HG02884 (cell line): Measurements from ENCODE around the gene ZNF335.
"Not testable (repeated sequence)": the region's sequence is repeated elsewhere in the genome, so short reads cannot be mapped to it uniquely, and the experiment has no call there.

Experiments used
- ATAC-seq: cut with Tn5 transposase; IDR thresholded peaks from one replicate; pipeline ENCODE4 v1.9.1; 2021; ENCODE audit warnings: mild to moderate bottlenecking, moderate library complexity; ENCODE audit not compliant: unreplicated experiment

ZNF335 gene

DNA sequence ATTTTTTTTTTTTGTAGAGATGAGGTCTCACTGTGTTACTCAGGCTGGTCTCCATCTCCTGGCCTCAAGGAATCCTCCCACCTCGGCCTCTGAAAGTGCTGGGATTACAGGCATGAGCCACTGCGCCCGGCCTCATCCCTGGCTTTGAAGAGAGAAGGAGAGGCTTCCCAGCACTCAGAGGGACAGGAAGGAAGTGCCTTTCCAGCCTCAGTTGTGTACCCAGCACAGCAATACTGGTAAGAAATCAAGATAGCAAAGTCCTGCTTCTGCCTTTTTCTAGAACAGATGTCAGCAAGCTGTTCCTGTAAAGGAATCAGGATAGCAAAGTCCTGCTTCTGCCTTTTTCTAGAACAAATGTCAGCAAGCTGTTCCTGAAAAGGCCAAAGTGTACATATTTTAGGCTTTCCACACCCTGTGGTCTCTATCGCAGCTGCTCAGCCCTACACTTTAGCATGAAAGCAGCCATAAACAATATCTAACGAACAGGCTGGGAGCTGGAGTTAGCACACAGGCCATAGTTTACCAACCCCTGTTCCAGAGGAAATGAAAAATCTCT, 53.7 kb downstream of the ZNF335 start:
- ATAC-seq = no peak

DNA sequence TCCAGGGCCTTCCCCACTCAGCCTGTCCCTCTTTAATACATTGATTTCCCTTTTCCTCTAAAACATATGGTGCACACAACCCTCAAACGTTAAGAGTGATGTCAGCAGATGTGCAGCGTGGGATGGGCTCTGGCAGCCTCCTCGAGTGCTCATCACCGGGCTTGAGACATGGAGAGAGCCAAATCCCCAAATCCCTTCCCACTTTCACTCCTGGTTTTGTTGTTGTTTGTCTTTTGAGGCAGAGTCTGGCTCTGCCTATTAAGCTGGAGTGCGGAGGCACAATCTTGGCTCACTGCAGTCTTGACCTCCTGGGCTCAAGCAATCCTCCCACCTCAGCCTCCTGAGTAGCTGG, 54.2 kb downstream of the ZNF335 start:
- ATAC-seq = no peak

DNA sequence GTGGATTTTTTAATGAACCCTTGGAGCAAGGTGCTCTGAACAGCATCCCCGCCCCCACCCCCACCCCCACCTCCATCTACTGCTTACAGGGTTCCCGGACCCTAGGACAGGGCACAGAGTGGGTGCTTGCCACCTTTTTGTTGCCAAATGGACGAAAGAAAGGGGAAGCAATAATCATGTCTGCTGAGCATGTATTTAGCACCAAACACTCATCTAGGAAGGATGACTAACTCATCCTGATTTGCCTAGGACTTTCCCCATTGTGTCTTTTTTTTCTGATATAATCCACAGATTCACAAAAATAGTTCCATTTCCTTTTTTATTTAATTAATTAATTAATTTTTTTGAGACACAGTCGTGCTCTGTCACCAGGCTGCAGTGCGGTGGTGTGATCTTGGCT, 58.9 kb downstream of the ZNF335 start:
- no peak for ATAC-seq

DNA sequence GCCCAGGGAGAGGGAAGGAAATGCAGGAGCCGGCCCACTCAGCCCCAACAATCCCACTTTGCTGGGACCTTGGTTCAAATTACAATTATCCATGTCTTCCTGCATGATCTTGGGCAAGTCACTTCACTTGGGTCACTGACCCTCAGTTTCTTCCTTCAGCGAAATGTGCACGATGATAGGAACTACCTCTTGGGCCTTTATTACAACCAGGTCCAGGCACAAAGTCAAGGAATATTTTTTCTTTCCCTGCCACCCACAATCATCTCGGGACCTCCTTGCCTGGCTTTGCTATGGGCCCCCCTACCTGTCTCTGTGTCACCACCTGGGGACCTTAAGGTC, 59.7 kb downstream of the ZNF335 start:
- ATAC-seq = no peak

DNA sequence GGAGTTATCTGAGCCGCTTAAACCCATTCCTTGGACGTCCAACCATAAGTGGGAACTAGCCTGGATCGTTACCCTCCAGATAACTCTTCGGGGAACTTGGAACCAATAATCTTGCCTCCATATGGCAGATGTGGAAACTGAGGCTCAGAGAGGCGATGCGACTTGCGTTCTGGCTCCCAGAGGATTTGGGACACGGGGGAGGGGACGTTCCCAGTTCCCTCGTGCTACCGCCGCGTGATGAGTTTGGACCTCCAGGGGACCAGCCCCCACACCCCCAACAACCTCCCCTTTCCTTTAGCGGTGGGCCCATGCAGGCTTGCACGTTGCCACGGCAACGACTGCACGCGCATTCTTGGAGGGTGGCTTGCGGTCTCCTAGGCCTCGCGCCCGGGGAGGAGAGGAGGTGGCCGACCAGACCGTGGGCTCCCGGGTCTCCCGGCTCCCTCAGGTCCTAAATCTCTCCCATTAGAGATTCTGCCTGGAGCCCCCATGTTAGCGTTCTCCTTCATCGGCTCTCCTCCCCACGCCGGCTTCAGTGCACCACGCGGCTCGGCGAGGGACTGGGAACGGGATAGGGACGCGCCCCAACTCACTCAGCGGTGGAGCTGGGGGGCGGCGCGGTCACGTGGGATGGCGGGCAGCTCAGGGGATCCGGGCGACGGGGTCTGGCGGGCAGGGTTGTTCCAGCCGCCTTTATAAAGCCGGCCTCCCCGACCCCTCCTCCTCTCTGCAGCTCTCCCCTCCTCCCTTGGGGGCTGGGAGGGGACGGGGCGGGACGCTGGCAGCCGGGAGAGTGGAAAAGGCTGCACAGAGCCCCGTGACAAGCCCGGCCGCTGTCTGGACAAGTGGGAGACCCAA, 60.3 kb downstream of the ZNF335 start, which contains the start of gene PLTP:
Gene PLTP, minus strand, starts transcription at position 670 of the 858 bp plus-strand sequence. CDS start 703 bp downstream, outside the sequence.
- no peak for ATAC-seq

DNA sequence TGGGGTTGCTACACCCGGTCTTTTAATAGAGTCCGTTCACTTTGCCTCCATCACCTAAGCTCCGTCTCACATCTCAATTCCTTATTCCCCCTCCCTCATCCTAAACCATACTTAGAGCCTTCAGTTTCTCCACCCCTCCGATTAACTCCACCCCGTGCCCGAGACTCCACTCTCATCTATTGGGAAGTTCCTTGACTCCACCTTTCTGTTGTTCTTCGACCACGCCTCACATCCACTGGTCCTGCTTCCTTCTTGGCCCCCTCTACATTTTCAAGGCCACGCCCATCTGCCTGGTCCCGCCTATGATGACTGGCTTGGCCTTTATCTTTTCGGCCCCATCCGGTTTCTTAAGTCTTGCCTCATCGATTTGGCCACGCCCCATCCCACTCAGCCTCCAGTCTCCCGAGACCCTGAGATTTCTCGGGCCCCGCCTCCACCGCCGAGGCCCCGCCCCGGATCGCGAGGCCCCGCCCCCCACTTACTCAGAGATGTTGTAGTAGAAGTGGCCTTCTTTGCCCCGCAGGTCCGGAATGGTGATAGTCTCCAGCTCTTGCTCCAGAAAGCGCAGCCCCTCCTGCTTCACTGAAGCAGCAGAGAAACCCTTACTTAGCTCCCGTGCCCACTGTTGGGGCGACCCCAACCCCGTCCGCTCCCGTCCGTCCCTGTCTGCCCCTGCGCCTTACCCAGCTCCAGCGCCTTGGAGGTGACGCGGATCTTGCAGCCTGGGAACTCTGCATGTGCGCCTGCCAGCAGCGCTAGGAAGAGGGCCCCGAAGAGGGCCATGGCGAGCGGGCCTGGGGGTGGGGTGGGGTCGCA, 61.1 kb downstream of the ZNF335 start:
- ATAC-seq = peak; percentile 89

DNA sequence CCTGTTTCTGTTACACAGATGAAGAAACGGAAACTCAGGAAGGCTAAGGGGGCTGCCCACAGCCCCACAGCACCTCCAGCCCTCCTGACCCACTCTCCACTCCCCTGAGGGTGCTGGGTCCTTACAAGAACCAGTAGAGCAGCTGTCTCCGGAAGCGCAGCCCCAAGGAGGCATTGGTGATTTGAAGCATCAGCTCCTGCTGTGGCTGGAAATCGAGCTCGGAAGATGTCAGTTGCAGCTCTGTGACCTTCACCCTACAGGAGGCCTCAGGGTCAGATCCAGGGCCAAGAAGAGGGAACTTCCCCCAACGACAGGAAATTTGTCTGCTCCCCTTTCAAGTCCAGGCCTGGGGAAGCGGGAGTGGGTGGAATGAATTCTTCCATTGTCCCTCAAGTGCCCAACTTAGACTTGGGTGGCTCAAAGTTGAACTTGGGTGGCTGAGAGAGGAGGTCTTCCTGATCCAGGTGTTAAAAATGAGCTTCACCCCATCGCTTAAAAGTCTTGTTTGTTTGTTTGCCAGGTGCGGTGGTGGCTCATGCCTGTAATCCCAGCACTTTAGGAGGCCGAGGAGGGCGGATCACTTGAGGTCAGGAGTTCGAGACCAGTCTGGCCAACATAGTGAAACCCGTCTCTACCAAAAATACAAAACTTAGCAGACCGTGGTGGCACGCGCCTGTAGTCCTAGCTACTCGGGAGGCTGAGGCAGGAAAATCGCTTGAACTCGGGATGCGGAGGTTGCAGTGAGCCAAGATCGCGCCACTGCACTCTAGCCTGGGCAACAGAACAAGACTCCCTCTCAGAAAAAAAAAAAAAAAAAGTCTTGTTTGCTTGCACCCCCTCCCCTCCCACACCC, 62.0 kb downstream of the ZNF335 start:
- no peak for ATAC-seq

DNA sequence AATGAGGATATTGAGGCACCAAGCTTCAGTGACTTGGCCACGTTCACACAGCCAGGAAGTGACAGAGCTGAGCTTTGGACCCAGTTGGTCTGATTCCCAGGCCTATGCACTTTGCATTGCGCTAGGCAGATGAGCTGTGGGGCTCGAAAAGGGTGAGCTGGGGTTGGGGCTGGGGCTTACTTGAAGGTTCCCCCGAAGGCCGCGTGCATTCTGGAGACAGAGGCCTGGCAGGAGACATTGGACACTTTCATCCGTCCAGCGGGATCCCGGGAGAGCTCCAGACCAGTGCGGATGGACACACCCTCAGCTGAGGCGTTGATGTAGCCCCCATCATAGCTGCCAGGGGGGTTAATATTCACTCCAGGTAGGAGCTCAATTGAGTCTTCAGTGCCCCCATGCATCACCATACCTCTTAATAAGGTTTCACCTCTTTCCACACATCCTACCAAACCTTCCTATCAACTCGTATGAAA, 62.6 kb downstream of the ZNF335 start:
- no peak for ATAC-seq

DNA sequence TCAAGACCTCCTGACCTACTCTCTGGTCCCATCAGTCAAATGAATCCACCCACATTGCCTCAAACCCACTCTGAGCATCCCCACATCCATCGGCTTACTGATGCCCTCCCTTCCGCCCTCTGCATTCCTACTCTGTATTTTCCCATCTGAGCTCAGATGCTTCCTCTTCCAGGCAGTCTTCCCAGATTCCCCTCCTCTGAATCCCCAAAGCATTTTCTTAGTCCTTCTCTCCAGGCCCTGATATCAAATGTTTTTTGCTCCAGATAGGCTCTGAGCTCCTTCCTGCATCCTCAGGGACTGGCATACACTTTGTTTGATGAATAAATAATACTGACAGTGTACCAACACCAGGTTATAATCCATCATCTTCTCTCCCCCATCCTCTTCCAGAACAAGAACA, 63.9 kb downstream of the ZNF335 start:
- ATAC-seq = no peak

DNA sequence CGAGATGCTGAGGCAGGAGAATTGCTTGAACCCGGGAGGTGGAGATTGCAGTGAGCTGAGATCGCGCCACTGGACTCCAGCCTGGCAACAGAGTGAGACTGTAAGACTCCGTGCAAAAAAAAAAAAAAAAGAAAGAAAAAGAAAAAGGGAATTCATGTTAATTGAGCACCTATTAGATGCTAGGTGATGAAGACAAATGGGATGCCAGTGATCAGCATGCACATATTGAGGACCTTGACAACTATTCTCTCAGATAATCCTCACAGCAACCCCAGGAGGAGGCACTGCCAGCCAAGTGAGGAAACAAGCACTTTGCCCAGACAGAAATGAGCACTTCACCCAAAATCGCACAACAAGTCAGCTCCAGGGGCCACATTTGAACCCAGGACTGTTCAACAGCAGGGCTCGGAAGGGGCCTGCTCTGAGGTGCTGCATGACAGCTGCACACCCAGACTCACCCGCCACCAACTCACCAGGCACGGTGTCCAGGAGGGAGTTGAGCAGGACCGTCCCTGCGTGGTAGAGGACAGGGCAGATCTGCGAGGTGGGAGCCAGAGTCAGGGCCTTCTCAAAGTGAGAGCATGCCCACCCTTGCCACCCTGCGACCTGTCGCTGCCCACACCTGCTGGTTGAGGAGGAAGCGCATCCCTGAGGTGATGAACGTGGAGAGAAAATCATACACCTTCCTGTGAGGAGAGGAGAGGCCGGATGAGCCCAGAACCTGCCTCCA, 64.6 kb downstream of the ZNF335 start:
- no peak for ATAC-seq

DNA sequence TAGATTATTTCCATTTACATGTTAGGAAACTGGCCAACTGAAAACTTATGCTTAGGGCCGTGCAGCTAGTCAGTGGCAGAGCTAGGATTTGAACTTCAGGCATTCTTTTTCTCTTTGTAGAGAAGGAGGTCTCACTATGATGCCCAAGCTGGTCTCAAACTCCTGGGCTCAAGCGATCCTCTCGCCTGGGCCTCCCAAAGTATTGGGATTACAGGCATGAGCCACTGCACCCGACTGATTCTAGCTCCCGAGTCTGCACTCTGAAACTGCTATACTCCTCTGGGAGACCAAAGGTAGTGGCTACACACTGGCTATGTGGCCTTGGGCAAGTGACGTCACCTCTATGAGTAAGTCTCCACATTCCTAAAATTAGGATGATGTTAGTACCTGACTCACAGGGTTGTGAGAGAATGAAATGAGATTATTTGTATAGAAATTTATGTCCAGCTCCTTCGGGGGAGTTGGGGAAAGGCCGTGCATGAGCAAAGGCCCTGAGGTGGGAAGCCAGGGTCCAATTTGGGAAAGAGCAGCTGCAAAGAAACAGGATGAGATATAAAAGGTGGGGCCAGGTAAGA, 66.4 kb downstream of the ZNF335 start:
- no peak for ATAC-seq

DNA sequence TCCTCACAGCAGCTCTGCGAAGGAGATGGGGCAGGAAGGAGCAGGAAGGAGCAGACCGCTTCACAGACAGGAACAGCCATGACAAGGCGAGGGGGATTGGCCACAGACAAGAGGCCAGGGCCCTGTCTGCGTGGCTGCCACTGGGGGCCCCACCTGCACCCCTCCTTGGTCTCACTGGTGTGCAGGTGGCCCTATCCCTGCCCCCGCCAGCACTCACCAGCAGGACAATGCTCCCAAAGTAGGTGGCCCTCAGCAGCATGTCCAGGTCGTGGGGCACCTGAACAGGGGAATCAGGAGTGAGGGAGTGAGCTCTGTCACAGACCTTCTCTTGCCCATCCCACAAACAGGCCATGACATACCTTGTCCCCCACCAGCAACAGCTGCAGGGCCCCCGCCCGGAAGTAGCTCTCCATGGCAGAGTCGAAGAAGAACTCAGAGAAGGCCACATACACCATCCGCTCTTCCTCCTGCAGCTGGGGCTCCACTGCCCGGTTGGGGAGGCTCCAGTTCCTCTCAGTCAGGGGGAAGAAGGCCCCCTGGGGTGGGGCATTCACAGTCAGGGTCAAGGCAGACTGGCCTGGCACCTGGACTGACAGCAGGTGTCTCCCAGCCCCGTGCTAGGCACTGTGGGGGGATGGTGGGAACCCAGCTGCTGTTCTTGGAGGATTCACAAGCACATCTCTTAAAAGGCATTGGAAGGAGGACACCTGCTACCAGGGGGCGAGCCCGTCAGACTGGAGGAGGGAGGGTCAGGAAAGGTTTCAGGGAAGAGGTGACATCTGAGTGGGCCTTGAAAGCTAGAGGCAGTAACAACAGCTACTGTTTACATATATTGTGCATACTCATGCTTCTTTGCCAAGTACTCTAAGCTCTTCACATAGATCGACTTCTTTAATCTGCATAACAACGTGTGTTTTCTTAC, 67.2 kb downstream of the ZNF335 start:
- ATAC-seq = no peak

DNA sequence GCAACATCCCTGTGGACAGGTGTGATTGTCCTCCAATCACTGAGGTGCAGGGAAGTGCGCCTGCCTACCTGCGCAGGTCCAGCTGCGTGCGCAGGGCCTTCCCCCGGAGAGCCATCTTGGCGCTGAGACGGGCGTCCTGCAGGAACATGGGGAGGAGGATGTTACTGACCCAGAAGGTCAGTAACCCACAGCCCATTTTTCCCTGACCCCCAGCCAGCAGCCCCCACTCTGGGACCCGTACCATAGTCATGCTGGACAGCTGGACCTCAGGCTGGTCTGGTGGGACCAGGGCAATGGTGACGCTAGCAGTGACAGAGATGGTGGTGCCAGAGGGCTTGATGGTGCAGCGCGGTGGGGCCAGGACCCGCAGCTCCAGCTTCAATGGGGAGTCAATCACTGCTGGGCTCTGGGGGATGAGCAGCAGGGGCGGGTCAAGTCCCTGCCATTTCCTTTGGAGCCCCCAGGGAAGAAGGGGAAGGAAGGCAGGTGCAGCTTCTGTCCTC, 69.8 kb downstream of the ZNF335 start:
- ATAC-seq = no peak

DNA sequence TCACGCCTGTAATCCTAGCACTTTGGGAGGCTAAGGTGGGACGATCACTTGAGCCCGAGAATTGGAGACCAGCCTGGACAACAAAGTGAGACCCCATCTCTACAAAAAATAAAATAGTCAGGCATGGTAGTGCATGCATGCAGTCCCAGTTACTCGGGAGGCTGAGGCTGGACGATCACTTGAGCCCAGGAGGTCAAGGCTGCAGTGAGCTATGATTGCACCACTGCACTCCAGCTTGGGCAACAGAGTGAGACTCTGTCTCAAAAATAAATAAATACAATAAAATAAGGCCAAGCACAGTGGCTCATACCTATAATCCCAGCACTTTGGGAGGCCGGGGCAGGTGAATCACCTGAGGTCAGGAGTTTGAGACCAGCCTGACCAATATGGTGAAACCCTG, 70.7 kb downstream of the ZNF335 start:
- ATAC-seq = not testable (repeated sequence)

DNA sequence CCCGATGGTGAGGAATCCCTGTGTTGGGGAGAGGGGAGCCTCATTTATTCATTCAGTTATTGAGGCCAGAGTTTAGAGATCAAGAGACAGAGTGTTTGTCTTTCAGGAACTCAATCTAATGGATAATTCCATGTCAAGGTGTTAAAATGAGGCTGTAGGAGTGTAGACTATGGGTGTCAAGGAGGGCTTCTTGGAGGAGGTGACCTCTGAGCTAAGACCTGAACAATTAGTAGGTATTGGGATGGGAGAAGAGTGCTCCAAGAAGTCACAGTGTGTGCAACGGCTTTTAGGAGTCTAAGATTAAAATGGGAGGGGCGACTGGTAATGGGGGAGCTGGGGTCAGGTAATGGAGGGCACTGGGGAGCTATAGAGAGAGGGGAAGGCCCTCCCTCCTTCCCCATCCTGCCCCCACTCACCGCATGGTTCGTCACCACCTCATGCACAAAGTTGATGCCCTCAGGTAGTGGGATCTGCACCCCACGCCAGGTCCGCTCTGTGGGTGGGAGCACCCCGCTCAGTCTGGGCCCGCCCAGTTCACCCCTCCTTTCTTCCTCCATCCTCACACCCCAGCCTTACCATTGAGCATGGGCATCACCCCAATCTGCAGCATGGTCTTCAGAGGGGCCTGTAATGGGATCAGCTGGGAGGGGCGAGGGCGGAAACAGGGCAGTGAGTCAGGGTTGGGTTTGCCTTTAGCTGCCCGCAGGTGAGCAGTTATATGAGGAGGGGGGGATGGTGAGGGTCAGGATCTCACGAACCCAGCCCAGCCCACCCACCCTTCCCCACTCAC, 72.8 kb downstream of the ZNF335 start:
- no peak for ATAC-seq
